H1 (cell line): ENCODE results near the gene TDRD9.

Experiments
- CBX5 ChIP-seq: fragments of 300-800, 300-1000 bp; sonication (generic); IDR thresholded peaks from 2 replicates; pipeline ENCODE4 v1.7.1; 2016; ENCODE audit warnings: antibody characterized with exemption, low read length, low read depth
- CTCF ChIP-seq, 3 experiments: IDR thresholded peaks; 1 replicate in 2 of 3; 2 replicates in 1 of 3; pipeline versions ENCODE4 v1.5.1 to v1.6.1; 2011; ENCODE audit warnings: low read length in 3 of 3, mild to moderate bottlenecking in 3 of 3, inconsistent platforms in 2 of 3, low read depth in 1 of 3, moderate library complexity in 1 of 3; ENCODE audit not compliant: insufficient read depth in 1 of 3; ENCODE audit errors: control extremely low read depth in 1 of 3
- EZH2 ChIP-seq: fragments of 200-600 bp; sonication (generic); IDR thresholded peaks from 2 replicates; pipeline ENCODE4 v1.7.1; 2012; ENCODE audit warnings: low read depth, mild to moderate bottlenecking, moderate library complexity, low read length, inconsistent platforms; ENCODE audit not compliant: severe bottlenecking
- MAX ChIP-seq: IDR thresholded peaks from 2 replicates; pipeline ENCODE4 v1.6.1; 2012; ENCODE audit warnings: inconsistent platforms
- NANOG ChIP-seq: IDR thresholded peaks from 2 replicates; pipeline ENCODE4 v1.6.1; 2011; ENCODE audit warnings: low read length, low read depth, mild to moderate bottlenecking, inconsistent platforms; ENCODE audit not compliant: insufficient read depth, poor library complexity, severe bottlenecking
- NRF1 ChIP-seq: IDR thresholded peaks from 2 replicates; pipeline ENCODE4 v1.6.1; 2011; ENCODE audit warnings: mild to moderate bottlenecking, low read depth, low read length, improper control_type of control experiment
- PHF8 ChIP-seq: fragments of 200-600 bp; sonication (generic); conservative IDR thresholded peaks from 2 replicates; pipeline ENCODE4 v1.7.1; 2012; ENCODE audit warnings: low read depth, mild to moderate bottlenecking, inconsistent platforms, low read length, moderate library complexity
- POLR2A ChIP-seq, 2 experiments: IDR thresholded peaks; 1 replicate in 1 of 2; 2 replicates in 1 of 2; pipeline ENCODE4 v1.6.1; 2011; ENCODE audit warnings: low read depth in 2 of 2, low read length in 2 of 2, mild to moderate bottlenecking in 2 of 2; ENCODE audit errors: control extremely low read depth in 1 of 2
- POLR2AphosphoS5 ChIP-seq: IDR thresholded peaks from 2 replicates; pipeline ENCODE4 v1.6.1; 2011; ENCODE audit warnings: low read depth, low read length
- TAF1 ChIP-seq: IDR thresholded peaks from 2 replicates; pipeline ENCODE4 v1.6.1; 2011; ENCODE audit warnings: mild to moderate bottlenecking, low read depth, low read length
- TBP ChIP-seq: IDR thresholded peaks from 2 replicates; pipeline ENCODE4 v1.6.1; 2011; ENCODE audit warnings: low read depth, low read length, improper control_type of control experiment

- TF ChIP-seq CTCF (IDR thresholded peaks at IDR 0.05; ENCODE audit: control extremely low read depth in 1 of 3, insufficient read depth in 1 of 3, low read depth in 1 of 3, low read length in 3 of 3), result no peak
- TF ChIP-seq TAF1, result no peak
- no peak for TF ChIP-seq NRF1
- TF ChIP-seq TBP, result no peak
- no peak for TF ChIP-seq MAX
- no peak for TF ChIP-seq EZH2
- no peak for TF ChIP-seq POLR2A (IDR thresholded peaks at IDR 0.05; ENCODE audit: control extremely low read depth in 1 of 2, low read depth in 2 of 2, low read length in 2 of 2)
- TF ChIP-seq POLR2AphosphoS5, result no peak
- no peak for TF ChIP-seq CBX5
- no peak for TF ChIP-seq PHF8
- no peak for TF ChIP-seq NANOG
These were observed 111.0 kb downstream of the TDRD9 start for GRCh38 chr14:104039214-104039613.
